ENCODE data around the gene ROR2. TPM values are rescaled to one million over a fixed set of nuclear protein-coding genes. Genes with fewer than 3 reads are reported as not detected.

Gene ROR2
- total RNA-seq, 2 donors from 2014 or later: 4.0 to 5.4 TPM

DNA sequence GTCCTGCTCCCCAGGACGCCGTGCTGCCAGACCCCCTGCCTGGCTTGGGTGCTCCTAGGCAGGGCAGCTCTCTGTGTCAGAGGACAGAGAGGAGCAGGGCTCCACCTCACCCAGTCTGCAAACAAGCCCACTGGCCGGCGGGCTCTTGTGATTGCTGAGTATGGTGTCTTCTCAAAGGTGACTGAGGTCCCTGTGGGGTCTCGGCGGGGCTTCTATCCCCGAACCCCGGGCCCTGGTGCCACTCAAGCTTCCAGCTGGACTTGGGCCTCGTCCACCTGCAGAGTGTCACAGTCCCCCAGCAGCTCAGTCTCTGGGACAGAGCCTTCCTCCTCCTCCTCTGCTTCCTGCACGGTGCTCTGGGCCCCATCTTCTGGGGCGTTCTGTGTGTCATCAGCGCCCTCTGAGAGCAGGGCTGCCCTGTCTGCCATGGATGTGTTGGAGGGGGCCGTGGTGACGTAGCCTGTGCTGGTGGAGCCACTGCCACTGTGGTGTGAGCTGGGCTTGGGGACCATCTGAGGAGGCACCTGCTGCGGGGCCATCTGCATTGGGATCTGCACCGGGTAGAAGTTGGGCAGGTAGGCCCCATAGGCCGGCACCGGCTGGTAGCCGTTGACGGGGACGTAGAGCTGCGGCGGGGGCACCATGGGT, 226.5 kb downstream of the ROR2 start:
- DNase-seq (no peak), ATAC-seq (no peak)
- no peak overlapping the region for H3K4me3 ChIP-seq
- H3K27ac ChIP-seq: no peak overlapping the region
- H3K9me3 ChIP-seq: no peaks in the 10 kb centered on the region
- WGBS, 2 donors: 77 to 91% methylated on average over 12 to 18 of the region's 23 CpGs
- intact Hi-C loops (cut with DNase I): no loop called here
- H3K4me1 ChIP-seq: peaks cover 5% of the 10 kb centered on the region
- TF ChIP-seq POLR2A (IDR thresholded peaks at IDR 0.05) (no peak), CTCF (IDR thresholded peaks at IDR 0.05) (no peak)
- H3K27me3 ChIP-seq: no peaks in the 10 kb centered on the region
- no peaks in the 10 kb centered on the region for H3K36me3 ChIP-seq (replicated peaks in 1 of 2; ENCODE audit: insufficient read depth in 1 of 2, low read depth in 2 of 2)

GRCh38 chr9:91720751-91721705, 229.0 kb downstream of the ROR2 start:
- 51 to 56% methylated on average over 16 of the region's 16 CpGs for WGBS, 2 donors

DNA sequence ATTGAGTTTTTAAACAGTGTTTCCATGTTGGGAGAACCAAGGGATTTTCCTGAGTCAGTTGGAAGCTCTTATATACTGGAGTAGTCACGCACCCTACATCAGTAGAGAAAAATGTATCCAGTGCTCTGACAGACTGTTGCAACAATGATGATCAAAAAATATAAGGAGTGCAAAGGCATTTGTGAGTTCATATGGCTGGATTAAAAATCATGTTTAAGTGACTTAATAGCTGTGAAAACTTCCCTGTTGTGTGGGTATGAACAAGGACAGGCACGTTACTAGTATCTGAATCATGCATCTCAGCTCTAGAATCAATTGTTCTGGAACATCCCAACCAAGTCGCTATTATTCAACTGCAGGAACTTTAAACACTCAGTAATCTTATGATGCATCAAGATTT, 229.7 kb downstream of the ROR2 start:
- intact Hi-C loops (cut with DNase I): no loop called here
- Histone ChIP-seq H3K4me3 (no peak overlapping the region), H3K4me1 (no peaks in the 10 kb centered on the region), H3K9me3 (peaks cover 0 to 3% (median 0%) of the 10 kb centered on the region in 3 donors), H3K36me3 (replicated peaks in 1 of 2; ENCODE audit: insufficient read depth in 1 of 2, low read depth in 2 of 2) (no peaks in the 10 kb centered on the region), H3K27me3 (no peaks in the 10 kb centered on the region), H3K27ac (no peak overlapping the region)
- no peak for ATAC-seq
- DNase-seq: no peak
- 65 to 72% methylated on average over 3 of the region's 3 CpGs for WGBS, 2 donors
- TF ChIP-seq POLR2A (IDR thresholded peaks at IDR 0.05) (no peak), CTCF (IDR thresholded peaks at IDR 0.05) (no peak)

More at GRCh38 chr9:91720751-91721705, 229.0 kb downstream of the ROR2 start:
- Histone ChIP-seq H3K4me3 (no peak overlapping the region), H3K36me3 (replicated peaks in 1 of 2; ENCODE audit: insufficient read depth in 1 of 2, low read depth in 2 of 2) (no peaks in the 10 kb centered on the region), H3K27ac (no peak overlapping the region), H3K9me3 (peaks cover 0 to 3% (median 0%) of the 10 kb centered on the region in 3 donors), H3K27me3 (no peaks in the 10 kb centered on the region), H3K4me1 (no peaks in the 10 kb centered on the region)
- DNase-seq (no peak), ATAC-seq (no peak)
- TF ChIP-seq CTCF (IDR thresholded peaks at IDR 0.05) (no peak), POLR2A (IDR thresholded peaks at IDR 0.05) (no peak)
- intact Hi-C loops (cut with DNase I): no loop called here

DNA sequence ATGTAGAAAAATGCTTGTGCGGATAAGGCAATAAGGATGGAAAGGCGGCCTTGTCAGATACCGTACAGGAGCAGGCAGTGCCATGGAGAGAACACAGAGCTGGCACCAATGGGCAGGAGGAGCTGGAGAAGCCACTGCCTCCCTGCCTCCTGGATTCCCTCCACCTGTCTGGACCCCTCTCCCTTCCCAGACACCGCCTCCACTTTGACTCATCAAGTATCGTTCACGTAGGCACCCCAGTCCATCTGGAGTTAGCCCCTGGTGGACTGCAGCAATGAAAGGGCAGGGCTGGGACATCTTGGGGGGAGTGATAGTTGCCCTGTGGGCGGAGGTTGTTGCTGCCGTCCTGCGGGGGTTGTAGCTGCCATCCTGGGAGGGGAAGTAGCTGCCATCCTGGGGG, 232.0 kb downstream of the ROR2 start:
- WGBS, 2 donors: 79 to 80% methylated on average over 7 to 9 of the region's 9 CpGs
- Histone ChIP-seq H3K4me3 (no peak overlapping the region), H3K27me3 (no peaks in the 10 kb centered on the region), H3K4me1 (no peaks in the 10 kb centered on the region), H3K27ac (no peak overlapping the region), H3K36me3 (replicated peaks in 1 of 2; ENCODE audit: insufficient read depth in 1 of 2, low read depth in 2 of 2) (no peaks in the 10 kb centered on the region), H3K9me3 (peaks cover 0 to 3% (median 0%) of the 10 kb centered on the region in 3 donors)
- DNase-seq (no peak), ATAC-seq (no peak)
- TF ChIP-seq POLR2A (IDR thresholded peaks at IDR 0.05) (no peak), CTCF (IDR thresholded peaks at IDR 0.05) (no peak)
- intact Hi-C loops (cut with DNase I): no loop called here
